Eye (tissue), 1 donor: Measurements from ENCODE around the gene TKT.
A peak's percentile ranks its signal among the peaks of the same experiment; 100 is the strongest.

ENCODE experiments used
- DNase-seq: peaks from one replicate; pipeline ENCODE4 v3.0.0-alpha.2; 2015

TKT gene

DNA sequence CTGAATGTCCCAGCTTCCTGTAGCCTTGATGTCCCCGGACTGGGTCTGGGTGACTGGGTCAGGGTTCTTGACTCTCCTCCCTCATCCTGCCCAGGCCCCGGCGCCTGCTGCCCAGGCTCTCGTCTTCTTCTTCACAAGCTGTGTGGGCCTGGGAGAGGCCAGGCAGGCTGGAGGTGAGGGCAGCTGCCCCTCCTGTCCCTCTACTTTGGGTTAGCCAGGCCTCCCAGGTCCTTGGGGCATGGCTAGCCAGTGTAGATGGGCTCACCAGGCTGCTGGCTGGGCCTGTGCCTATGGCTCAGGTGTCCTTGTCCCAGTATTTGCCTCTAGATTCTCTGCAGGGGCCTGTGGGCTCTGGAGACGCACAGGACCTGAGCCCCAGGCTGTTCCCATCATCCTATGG is 31.8 kb downstream of the TKT start:
- DNase-seq: no peak

DNA sequence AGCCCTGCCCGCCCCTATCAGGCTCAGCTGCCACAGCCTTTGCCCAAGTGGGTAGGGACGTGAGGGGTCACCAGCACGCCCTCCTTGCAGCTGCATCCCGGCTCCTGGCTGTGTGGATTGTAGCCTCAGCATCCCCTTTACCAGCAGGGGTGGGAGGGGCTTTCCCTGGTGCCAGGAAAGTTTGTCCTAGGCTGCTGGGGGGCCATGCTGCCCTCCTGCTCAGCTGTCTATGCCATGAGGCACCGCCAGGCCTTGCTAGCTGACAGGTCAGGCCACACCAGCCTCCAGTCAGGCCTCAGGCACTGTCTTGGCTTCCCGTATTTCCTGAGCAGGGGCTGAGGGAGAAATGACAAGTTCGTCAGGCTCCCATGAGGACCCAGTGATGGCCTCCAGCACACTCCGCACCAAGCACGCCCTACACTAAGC is 32.3 kb downstream of the TKT start:
- no peak for DNase-seq

DNA sequence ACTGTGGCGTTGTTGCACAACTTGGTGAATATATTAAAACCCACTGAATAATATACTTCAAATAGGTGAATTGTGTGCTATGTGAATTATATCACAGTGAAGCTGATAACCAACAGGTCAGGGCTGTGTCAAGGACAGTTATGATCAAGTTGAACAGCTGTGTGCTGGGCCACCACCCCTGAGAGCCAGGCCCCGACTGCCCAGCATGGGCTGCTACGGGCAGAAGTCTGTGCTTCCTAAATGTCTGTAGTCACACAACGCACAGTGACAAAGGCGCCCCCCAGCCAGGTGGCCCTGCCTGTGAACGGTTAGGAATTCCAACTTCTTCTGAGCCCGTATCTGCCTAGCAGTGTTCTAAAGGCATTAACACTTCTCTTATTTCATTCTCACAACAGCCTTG is 32.8 kb downstream of the TKT start:
- DNase-seq: no peak

DNA sequence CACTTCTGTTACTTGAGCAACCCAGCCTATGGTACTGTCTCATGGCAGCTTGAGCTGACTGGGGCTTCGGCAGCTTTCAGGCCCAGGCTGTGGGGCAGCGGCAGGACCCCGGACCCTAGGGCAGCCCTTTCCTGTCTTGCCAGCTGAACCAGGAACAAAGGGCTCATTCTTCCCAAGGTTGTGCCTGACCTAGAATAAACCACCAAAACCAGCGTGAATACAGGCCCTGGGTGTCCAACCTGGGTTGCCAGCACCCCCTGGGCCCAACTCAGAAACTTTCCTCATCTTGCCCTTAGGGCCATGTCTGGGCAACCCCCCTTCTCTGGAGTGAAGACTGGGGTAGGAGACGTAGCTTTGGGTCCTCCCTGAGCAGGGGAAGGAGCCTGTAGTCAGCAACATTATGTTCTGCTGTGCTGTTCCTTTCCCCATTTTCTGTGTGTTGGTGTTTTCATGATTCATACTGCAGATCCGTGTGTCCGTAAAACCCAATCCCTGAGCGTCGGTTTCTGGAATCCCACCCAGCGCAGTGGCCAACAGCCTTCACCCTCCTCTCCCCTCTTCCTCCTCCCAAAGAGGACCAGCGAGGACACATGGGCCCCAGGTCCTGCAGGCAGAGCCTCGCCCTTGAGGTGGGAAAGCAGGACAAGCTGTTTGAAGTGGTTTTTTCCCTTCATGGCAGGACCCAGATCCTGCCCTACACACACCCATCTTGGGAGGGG is 33.5 kb downstream of the TKT start:
- DNase-seq: no peak

DNA sequence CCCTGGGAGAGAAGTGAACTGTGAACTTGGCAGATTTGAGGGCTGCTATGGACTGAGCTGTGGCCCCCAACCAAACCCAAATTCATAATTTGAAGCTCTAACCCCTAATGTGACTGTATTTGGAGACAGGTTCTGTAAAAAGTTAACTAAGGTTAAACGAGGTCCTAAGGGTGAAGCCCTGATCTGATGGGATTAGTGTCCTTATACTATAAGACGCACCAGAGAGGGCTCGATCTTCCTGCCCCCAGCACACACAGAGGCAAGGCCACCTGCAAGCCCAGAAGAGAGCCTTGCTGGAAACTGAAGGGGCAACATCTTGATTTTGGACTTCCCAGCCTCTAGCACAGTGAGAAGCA is 34.0 kb downstream of the TKT start:
- DNase-seq: no peak

DNA sequence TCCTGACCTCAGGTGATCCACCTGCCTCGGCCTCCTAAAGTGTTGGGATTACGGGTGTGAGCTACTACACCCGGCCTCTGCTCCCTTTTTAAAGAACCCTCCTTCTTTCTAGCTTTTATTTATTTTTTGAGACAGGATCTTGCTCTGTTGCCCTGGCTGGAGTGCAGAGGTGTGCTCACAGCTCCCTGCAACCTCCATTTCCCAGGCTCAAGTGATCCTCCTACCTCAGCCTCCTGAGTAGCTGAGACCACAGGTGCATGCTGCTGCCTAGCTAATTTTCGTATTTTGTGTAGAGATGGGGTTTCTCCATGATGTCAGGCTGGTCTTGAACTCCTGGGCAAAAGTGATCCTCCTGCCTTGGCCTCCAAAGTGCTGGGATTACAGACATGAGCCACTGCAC is 34.5 kb downstream of the TKT start:
- DNase-seq: no peak

DNA sequence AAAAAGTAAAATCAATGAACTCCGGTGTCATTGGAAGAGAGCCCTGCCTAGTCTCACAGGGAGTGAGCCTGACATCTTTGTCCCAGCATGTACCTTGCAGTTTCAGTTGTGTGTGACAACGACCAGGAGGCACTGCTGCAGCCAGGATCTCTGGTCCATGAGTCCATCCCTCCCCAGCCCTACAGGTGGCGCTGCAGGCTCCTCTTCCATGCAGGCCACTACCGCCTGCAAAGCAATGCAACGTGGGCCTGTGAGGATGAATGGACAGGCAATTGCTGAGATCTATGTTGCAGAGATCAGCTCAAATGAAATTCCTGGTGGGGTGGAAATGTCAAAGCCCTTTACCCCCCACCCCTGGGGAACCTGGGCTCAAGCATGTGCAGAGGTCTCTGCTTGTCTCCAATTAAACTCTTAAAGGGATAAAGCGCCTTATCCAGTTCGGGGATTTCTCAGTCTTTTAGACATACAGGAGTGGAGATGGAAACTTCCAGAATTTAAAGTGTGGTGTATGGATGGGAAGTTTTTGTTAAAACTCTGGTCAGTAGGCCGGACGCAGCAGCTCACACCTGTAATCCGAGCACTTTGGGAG is 35.8 kb downstream of the TKT start:
- DNase-seq: peak; percentile 92

DNA sequence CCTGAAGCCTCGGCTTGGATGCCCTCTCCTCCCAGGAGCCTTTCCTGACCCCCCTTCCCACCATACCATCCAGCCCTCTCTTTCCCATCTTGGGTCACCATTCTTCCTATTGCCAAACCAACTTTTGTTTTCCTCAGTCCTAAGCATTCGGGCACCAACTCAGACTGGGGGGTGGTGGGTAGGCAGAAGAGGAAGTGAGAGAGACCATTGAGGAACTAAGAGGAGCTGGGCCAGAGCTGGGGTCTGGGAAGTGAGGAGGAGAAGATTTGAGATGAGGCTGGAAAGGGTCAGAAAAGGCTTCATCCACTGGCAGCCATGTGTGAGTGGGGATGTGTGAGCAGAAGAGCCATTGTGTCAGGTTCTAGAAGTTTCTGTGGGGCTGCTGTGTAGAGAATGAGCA is 37.7 kb downstream of the TKT start:
- no peak for DNase-seq

DNA sequence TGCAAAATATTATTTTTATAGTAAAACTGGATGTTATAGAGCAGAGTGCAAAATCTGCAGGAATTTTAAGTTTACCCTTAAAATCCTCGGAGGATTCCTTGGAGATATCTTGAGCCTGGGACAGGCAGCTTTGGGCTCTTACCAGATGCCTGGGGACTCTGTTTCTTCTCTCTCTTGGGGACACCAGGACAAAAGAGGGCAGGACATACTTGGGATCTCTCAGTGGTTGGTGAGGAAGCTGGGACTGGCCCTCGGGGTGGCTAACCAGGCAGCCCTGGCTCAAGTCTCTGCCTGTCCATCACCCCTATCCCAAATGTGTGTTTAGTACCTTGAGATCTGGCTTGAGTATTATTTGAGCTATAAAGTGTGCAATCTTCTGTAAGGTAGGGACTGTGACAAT is 38.6 kb downstream of the TKT start:
- DNase-seq: no peak

DNA sequence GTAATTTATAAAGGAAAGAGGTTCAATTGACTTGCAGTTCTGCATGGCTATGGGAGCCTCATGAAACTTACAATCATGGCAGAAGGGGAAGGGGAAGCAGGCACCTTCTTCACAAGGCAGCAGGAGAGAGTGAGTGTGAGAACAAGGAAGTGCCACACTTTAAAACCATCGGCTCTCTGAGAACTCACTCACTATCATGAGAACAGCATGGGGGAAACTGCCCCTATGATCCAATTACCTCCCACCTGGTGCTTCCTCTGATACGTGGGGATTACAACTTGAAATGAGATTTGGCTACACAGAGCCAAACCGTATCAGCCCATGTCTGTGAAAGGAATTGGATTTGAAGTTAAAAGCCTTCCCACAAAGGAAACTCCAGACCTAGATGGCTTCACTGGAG is 39.1 kb downstream of the TKT start:
- no peak for DNase-seq

DNA sequence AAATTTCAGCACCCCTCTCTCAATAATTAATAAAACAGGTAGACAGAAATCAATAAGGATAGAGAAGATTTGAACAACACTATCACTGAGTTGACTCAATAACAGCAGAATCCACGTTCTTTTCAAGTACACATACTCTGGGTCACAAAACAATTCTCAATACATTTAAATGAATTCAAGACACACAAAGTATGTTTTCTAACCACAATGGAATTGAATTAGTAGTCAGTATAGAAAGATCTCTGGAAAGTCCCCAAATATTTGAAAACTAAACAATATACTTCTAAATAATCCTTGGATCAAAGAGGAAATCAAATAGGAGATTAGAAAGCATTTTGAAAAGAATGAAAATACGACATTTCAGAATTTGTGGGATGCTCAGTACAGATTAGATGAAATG is 40.0 kb downstream of the TKT start:
- DNase-seq: no peak

DNA sequence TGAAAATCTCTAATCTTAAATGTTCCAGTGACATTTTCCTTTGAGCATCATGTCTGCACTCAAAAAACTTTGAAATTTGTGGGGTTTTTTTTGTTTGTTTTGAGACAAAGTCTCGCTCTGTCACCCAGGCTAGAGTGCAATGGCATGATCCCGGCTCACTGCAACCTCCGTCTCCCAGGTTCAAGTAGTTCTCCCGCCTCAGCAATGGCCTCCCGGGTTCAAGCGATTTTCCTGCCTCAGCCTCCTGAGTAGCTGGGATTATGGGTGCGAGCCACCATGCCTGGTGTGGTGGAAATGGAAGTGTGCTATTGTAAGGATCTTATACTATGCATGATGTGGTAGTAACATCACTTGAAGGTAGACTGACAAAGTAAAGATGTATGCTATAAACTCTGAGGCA is 42.5 kb downstream of the TKT start:
- no peak for DNase-seq

DNA sequence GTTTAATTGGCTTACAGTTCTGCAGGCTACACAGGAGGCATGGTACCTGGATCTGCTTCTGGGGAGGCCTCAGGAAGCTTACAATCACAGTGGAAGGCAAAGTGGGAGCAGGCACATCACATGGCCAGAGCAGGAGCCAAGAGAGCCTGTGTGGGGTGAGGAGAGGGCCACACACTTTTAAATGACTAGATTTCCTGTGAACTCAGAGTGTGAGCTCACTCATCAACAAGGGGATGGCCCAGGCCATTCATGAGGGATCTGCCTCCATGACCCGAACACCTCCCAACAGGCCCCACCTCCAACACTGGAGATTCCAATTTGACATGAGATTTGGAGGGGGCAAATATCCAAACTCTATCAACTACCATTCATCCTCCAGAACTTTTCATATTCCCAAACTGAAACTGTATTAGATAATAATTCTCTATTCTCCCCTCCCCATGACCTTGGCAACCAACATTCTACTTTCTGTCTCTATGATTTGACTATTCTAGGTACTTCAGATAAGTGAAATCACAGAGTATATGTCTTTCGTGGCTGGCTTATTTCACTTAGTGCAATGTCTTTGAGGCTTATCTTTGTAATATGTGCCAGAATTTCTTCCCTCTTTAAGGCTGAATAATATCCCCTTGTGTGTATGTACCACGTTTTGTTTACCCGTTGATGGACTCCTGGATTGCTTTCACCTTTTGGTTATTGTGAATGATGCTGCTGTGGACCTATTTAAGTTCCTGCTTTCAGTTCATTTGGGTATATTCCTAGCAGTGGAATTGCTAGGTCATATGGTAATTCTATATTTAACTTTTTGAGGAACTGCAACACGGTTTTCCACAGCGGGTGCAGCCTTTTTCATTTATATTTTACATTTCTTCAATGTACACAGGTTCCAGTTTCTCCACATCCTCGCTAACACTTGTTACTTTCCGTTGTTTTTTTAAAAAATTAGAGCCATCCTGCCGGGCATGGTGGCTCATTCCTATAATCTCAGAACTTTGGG is 43.8 kb downstream of the TKT start:
- no peak for DNase-seq

DNA sequence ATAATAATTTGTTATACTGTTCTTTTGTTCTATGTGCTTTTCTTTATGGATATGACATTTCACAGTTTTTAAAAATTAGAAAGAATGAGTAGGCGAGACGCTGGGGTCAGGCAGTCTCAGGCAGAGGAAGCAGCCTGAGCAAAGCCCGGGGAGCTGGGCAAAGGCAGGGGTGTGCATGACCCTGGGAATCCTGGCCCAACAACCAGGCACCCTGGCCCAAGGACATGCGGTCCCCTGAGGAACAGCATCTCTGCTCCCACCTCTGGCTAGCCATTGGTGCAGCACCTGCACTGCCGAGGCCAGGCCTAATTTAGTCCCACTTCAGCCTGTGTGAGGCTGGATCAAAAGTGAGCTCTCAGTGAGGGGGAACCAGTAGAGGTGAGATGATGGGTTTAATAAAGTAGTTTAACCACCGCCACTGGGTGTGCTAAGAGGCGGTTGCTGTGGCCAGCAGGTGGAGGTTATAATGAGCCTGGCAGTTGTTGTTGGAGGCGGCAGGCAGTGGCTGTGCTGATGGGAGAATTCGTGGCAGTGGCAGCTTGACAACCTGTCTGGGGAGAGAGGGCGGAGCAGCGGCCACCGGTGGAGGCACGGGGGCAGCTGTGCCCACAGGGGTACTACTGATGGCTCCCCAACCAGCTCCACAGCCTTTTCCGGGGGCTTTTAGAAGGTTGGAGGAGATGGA is 53.3 kb downstream of the TKT start:
- DNase-seq: no peak

DNA sequence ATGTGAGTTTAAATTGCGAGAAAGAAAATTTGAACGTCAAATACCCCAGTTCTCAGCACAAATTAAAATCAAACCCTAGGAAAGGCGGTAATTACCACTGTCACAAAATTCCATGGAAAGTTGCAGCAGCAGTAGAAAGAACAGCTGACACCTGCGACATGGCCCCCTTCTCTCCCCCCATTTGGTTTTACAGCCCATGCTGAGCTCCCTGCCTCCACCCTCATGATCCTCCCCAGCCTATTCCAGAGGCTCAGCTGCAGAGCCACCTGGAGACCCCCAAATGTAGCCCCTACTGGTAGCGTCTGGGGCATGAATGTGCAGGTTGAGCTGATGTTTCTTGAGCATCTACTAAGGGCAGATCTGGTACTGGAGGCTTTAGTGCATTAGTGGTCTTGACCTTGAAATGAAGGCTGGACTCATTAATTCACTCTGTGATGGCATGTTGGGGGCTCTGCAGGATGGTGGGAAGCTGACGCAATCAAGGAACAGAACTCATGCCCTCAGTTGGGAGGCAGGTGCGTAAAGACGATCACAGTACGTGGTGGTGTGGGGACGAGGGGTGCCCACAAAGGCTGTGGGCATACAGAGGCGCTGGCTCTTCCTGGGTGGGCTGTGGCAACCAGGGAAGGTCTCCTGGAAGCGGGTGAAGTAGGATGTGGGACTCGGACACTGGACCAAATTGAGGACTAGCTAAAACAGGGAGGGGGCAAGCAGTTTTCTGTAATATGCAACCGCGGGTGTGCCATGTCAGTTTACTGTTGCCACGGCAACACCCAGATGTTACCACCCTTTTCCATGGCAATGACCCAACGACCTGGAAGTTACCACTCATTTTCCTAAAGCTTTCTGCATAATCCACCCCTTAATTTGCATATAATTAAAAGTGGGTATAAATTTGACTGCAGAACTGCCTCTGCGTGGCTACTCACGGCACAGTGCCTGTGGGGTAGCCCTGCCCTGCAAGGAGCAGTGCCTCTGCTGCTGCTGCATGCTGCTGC is 55.0 kb downstream of the TKT start:
- DNase-seq: no peak

DNA sequence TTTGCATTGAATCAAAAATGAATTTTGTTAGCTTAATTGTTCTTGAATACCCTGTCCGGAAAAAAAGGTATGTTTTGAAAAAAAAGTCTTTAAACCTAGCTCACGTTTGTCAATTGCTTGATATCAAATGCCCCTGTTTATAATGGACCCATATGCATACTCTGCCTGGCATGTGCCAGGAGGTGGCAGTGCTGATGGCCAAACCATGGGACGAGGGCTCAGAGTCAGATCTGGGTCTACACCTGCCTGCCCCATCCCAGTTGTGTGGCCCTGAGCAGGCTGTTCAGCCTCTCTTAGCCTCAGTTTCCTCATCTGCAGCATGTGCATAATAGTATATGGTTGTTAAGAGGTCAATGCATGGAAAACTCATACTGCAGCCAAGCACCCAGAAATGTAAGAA is 56.0 kb downstream of the TKT start:
- no peak for DNase-seq

DNA sequence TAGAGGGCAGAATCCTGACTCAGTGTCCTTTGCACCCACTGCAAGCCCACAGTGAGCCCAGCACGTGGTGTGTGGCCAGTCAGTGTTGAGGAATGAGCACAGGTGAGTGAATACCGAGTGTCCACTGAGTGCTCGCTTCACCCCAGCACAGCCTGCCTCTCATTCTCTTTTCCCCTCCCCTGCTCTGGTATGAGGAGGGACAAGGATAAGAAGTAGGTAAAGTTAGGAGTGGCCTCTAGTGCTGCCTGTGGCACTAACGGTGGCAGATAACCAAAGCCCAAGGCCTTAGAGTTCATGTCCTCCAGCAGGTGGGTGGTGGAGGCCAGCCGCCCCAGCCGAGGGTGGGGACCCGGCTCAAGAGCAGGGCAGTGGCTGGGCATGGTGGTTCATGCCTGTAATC is 56.8 kb downstream of the TKT start:
- no peak for DNase-seq

DNA sequence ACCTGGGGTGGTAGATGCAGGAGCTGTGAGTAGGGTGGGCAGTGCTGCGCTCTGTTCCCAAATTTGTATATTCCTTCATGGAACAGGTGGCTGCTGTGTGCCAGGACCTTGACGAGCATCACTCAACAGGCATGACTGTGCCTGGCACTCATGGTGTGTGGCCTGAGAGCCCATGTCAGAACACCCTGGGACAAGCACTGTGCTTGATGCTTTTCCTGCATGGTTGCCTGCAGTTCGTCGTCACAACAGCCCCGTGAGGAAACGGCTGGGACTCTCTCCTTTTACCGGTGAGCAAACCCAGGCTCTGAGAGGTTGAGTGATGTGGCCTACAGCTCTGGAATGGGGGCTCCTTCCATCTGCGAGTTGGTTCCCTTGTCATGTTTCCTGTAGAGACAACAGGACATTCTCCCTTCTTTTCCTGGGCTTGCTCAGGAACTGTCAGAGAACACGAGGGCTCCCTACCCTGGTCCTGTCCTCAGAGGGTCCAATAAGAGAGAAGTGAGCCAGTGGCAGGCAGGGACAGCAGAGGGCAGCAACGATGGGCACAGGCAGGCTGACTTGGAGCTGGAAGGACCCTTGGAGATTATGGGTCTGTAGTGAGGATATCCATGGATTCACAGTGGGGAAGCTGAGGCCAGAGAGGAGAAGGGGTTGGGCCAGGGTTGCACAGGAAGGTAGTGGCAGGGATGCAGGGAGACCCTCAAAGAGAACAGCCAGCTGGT is 57.4 kb downstream of the TKT start:
- DNase-seq: no peak

DNA sequence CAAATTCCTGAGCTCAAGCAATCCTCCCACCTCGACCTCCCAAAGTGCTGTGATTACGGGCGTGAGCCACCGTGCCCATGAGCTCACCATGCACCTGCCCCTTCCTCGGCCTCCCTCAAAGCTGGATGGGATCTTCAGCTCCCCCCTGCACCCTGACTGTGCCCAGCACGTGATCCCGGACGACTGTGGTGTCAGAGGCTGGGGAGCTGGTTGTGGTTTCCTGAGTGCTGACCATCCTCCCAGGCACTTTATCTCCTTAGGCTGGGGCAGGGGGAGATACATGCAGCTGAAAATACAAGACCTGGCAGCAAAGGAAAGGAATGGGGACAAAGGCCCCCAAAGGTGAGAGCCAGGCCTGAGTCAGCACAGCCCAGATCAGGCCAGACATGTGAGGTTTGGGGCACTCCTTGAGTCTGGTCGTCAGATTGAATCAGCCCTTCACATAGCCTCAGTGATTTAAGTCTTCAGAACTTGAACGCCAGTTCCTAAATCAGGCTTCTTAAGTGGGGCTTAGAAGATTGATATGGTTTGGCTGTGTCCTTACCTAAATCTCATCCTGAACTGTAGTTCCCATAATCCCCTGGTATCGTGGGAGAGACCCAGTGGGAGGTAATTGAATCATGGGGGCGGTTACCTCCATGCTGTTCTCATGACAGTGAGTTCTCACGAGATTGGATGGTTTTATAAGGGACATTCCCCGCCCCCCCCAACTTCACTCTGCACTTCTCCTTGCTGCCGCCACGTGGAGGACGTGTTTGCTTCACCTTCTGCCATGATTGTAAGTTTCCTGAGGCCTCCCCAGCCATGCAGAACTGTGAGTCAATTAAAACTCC is 59.0 kb downstream of the TKT start:
- peak; percentile 50 for DNase-seq
